GM06990 (cell line): ENCODE results near the gene SEC61B.
A peak's percentile ranks its signal among the peaks of the same experiment; 100 is the strongest.
"Not testable (repeated sequence)": the region's sequence is repeated elsewhere in the genome, so short reads cannot be mapped to it uniquely, and the experiment has no call there.

Source experiments
- DNase-seq: peaks from one replicate; pipeline ENCODE4 v3.0.0-alpha.2; 2011; ENCODE audit not compliant: insufficient read length; ENCODE audit errors: extremely low read depth
- H3K27me3 ChIP-seq: replicated peaks from 2 replicates; pipeline ENCODE4 v1.6.0; 2011; ENCODE audit warnings: low read length; ENCODE audit not compliant: control insufficient read depth, insufficient read depth
- H3K36me3 ChIP-seq: 2 replicates; pipeline ENCODE4 v1.5.1; 2011; ENCODE audit warnings: low read length; ENCODE audit not compliant: control insufficient read depth, insufficient read depth
- H3K4me3 ChIP-seq: replicated peaks from 2 replicates; pipeline ENCODE4 v1.5.1; 2011; ENCODE audit warnings: low read depth, mild to moderate bottlenecking, control low read depth, low read length
- CTCF ChIP-seq: IDR thresholded peaks from 2 replicates; pipeline ENCODE4 v1.5.1; 2011; ENCODE audit warnings: low read length, control low read depth, mild to moderate bottlenecking, inconsistent platforms; ENCODE audit not compliant: insufficient read depth, poor library complexity, severe bottlenecking

The SEC61B gene

DNA sequence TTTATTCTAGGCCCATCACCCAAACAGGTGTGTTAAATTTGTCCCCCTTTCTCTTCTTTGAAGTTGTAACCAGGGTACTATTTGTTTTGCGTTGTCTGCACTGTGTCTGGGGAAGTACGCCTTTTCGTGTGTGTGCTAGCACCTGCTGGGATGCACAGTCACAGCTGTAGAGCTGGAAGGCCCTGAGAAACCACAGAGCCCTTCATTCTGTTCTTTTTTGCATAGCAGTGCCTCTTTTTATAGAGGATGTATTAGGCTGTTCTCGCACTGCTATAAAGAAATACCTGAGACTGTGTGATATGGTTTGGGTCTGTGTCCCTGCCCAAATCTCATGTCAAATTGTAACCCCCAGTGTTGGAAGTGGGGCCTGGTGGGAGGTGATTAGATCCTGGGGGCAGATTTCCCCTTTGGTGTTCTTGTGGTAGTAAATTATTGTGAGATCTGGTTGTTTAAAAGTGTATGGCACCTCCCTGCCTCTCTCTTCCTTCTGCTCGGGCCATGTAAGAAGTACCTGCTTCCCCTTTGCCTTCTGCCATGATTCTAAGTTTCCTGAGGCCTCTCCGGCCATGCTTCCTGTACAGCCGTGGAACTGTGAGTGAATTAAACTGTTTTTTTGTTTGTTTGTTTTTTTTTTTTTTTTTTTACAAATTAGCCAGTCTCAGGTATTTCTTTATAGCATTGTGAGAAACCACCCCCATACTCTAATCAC is 14.0 kb downstream of the SEC61B start:
- Histone ChIP-seq H3K27me3 (no peaks in the 10 kb centered on the region), H3K4me3 (no peak overlapping the region; the same call in 1 of the 2 replicates), H3K36me3 (peaks cover 5% of the 10 kb centered on the region)
- peak; percentile 56 for DNase-seq
- no peak for TF ChIP-seq CTCF

DNA sequence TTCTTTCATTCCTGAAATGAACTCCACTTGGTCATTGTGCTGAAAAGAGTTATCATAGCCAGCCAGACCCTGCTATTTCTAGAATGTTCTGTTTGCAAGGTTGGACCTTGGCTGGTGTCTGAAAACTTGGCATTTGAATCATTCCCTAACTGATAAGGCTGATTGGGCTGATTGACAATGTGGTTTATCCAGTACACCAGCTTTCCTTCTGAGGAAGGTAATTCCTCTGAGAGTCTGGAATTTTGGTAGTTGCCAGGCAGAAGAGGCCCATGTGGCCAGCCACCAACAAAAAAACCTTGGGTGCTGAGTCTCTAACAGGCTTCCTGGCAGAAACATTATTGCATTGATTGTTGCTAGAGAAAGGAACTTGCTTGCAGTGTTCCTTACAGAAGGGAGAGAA is 15.3 kb downstream of the SEC61B start:
- no peak for DNase-seq
- Histone ChIP-seq H3K4me3 (no peak overlapping the region), H3K36me3 (peaks cover 5% of the 10 kb centered on the region), H3K27me3 (no peaks in the 10 kb centered on the region)
- TF ChIP-seq CTCF = no peak

DNA sequence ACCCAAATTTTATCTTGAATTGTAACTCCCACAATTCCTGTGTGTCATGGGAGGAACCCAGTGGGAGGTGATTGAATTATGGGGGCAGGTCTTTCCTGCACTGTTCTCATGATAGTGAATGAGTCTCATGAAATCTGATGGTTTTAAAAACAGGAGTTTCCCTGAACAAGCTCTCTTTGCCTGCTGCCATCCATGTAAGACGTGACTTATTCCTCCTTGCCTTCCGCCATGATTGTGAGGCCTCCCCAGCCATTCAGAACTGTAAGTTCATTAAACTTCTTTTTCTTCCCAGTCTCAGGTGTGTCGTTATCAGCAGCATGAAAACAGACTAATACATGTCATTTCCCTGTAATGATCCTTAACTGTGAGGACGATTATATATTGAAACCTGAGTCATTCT is 15.8 kb downstream of the SEC61B start:
- not testable (repeated sequence) for H3K4me3 ChIP-seq, DNase-seq, H3K36me3 ChIP-seq, H3K27me3 ChIP-seq

DNA sequence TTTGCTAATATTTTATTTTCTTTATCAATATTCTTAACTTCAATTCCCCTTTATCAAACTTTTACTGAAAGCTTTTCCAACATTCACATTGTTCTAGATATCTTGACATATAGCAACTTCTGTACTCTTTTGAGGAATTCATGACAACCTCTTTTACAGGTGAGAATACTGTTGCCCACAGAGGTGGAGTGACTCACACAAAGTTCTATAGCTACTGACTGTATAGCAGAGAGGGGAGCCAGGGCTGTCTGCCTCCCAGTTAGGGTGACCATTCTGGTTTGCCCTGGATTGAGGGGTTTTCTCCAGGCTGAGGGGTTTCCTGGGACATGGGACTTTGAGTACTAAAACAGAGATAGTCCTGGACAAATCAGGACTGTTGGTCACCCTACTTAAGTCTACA is 16.2 kb downstream of the SEC61B start:
- Histone ChIP-seq H3K27me3 (no peaks in the 10 kb centered on the region), H3K4me3 (no peak overlapping the region), H3K36me3 (no peaks in the 10 kb centered on the region; the same call in none of the 2 replicates)
- no peak for TF ChIP-seq CTCF
- DNase-seq = no peak

- no peak for DNase-seq
- TF ChIP-seq CTCF = no peak
- Histone ChIP-seq H3K36me3 (no peaks in the 10 kb centered on the region; the same call in none of the 2 replicates), H3K27me3 (no peaks in the 10 kb centered on the region), H3K4me3 (no peak overlapping the region)
Measured at GRCh38 chr9:99239341-99240060, 17.4 kb downstream of the SEC61B start.

- no peaks in the 10 kb centered on the region for H3K27me3 ChIP-seq
- no peak overlapping the region for H3K4me3 ChIP-seq
- TF ChIP-seq CTCF = no peak
- H3K36me3 ChIP-seq = no peaks in the 10 kb centered on the region; the same call in 1 of the 2 replicates
- no peak for DNase-seq
Measured at GRCh38 chr9:99241106-99241505, 19.0 kb downstream of the SEC61B start.
